GM12892 (cell line): ENCODE measurements around the gene SEMA3A.

Experiments used
- POLR2A ChIP-seq: IDR thresholded peaks from 2 replicates; pipeline ENCODE4 v1.6.1; 2011; ENCODE audit warnings: low read depth, low read length, control low read depth
- TAF1 ChIP-seq: IDR thresholded peaks from 2 replicates; pipeline ENCODE4 v1.6.1; 2011; ENCODE audit warnings: low read depth, mild to moderate bottlenecking, control low read depth, low read length, borderline replicate concordance

GRCh38 chr7:83931968-83932367, 262.6 kb downstream of the SEMA3A start:
- TF ChIP-seq POLR2A (no peak), TAF1 (no peak)
